Measurements from ENCODE around the gene TMEM161A. TPM values are rescaled to one million over a fixed set of nuclear protein-coding genes. Genes with fewer than 3 reads are reported as not detected.
"Not testable (repeated sequence)": the region's sequence is repeated elsewhere in the genome, so short reads cannot be mapped to it uniquely, and the experiment has no call there.

TMEM161A gene
- total RNA-seq, 1 donor from 2014 or later: 24.7 TPM

DNA sequence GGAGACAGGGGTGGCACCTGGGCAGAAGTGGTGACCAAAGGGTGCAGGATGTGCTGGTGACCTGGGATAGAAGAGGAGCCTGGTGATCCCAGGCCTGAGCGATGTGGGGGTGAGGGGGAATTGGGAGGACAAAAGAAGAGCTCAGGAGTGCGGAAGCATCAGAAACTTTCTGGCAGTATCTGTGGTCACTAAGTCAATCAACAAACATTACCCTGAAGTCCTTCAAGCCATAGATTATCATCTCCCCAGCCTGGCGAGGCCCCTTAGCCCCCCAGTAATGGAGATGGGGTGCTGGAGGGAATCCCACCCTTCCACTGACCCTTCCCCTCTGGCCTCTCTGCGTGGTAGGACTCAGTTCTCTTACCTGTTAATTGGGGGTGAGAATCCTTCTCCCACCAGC is 21.3 kb upstream of the TMEM161A start:
- no peak for ATAC-seq
- DNase-seq: no peak
- intact Hi-C loops (cut with micrococcal nuclease): no loop called here

DNA sequence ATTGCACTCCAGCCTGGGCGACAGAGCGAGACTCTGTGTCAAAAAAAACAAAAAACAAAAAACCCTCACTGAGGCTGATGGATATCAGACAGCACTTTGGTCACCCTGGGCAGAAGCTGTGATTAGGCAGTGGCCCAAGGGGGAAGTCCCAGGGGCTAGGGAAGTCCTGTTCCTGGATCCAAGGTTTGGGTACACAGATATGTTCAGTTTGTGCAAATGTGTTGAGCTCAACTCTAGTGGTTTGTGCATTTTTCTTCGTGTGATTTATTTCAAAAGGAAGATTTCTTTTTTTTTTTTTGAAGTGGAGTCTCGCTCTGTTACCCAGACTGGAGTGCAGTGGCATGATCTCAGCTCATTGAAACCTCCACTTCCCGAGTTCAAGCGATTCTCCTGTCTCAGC is 19.5 kb upstream of the TMEM161A start:
- intact Hi-C loops (cut with micrococcal nuclease): no loop called here
- no peak for DNase-seq
- ATAC-seq: no peak

- no peak for ATAC-seq
- DNase-seq: no peak
- intact Hi-C loops (cut with micrococcal nuclease): no loop called here
Measured at GRCh38 chr19:19155495-19156219, 17.4 kb upstream of the TMEM161A start.

DNA sequence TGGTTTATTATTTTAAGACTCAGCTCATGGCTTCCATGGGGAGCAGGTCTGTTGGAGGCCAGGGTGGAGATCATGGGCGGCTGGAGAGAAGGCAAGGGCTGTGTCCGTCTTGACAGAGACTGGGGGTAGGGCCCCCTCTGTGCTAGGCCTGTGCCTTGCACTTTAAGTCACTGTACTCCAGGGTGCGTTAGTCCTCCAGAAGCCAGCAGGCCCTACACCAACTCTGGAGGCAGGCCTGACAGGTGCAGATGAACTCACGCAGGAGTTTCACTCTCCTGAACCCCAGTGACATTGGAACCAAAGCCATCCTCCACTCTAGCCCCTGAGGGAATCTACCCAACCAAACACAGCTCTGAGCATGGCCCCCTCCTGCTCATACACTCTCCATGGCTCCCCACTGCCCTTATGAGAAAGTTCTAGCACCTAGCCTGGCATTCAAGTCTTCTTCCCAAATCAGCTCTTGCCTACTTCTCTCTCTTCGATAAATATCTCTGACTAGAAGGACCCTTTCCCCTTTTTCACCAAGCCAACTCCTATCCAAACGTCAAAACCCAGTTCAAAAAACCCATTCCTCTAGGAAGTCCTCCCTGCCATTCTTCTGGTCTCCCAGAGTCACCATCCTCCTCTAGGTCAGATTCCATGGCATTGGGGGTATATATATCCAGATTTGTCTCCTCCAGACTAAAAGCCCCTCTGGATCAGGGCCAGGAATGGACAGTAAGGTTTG is 16.7 kb upstream of the TMEM161A start:
- intact Hi-C loops (cut with micrococcal nuclease): no loop called here
- DNase-seq (no peak), ATAC-seq (no peak)

- no peak for DNase-seq
- ATAC-seq: no peak
- intact Hi-C loops (cut with micrococcal nuclease): no loop called here
Measured at GRCh38 chr19:19152668-19153384, 14.5 kb upstream of the TMEM161A start.

GRCh38 chr19:19151418-19151817 is 13.1 kb upstream of the TMEM161A start:
- ATAC-seq (no peak), DNase-seq (no peak)
- intact Hi-C loops (cut with micrococcal nuclease): no loop called here

DNA sequence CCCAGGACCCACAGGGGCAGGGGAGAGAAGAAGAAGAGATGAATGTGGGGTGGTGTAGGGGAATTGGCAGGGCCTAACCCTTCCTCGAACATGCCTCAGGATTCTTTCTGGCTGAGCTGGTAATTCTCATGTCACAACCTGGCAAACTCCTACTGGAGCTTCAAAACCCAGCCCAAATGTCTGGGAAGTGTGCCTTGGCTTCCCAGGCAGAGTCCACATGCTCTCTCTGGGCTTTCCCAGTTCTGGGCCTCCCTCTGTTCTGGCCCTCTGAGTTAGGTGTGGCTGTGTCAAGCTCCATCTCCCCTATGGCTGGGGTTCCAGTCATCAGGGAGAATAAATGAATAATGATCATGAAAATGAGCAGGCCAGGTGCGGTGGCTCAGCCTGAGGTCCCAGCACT is 11.2 kb upstream of the TMEM161A start:
- ATAC-seq (no peak), DNase-seq (no peak)
- intact Hi-C loops (cut with micrococcal nuclease): no loop called here

- DNase-seq; ATAC-seq; intact Hi-C loops (cut with micrococcal nuclease): not testable (repeated sequence)
Measured at GRCh38 chr19:19148504-19148903, 10.2 kb upstream of the TMEM161A start.

- DNase-seq (no peak), ATAC-seq (no peak)
- intact Hi-C loops (cut with micrococcal nuclease): no loop called here
Measured at GRCh38 chr19:19147344-19147743, 9.1 kb upstream of the TMEM161A start.

GRCh38 chr19:19146865-19147264 is 8.6 kb upstream of the TMEM161A start:
- DNase-seq (no peak), ATAC-seq (no peak)
- intact Hi-C loops (cut with micrococcal nuclease): no loop called here

DNA sequence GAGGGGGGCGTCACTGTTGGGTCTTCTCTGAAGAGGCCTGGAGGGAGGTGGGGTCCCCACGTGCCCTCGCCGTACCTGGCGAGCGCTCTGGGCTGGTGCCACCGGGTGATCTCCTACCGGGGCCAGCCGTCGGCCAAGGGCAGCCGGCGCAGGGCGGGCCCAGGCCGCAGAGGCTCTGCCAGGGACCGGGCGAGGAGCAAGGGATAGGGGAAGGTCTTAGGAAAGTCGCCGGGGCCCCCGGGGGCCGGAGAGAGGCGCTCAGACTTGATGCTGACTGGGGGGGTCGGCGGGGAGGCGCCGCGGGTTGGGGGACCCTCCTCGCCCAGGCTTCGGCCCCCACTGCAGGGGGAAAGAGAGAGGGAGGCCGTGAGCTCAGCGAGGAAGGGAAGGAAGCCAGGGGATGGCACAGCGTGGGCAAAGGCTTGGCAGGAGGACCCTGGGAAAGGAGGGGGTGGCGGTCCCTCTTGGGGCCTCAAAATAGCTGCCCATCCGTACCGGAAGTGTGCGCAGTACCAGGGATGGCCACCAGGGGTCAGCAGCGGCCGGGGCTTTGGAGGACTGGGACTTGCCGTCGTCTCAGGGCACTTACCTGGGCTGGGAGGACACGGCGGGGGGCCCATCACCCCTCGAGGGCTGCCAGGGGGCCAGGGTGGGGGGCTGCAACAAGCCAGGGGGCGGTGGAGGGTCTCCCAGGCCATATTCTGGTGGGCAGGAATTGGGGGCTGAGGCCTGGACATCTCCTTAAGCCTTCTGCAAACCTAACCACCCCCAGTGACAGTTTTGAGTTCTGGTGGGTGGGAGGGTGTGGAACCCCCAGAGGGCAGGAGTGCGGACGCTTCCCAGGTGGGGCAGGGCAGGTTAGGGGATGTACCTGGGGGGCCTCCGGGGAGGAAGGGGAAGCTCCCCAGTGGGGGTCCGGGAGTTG is 7.7 kb upstream of the TMEM161A start:
- intact Hi-C loops (cut with micrococcal nuclease): no loop called here
- DNase-seq (peak; percentile 86), ATAC-seq (peak; percentile 79)

GRCh38 chr19:19145281-19145680 is 7.0 kb upstream of the TMEM161A start:
- intact Hi-C loops (cut with micrococcal nuclease): no loop called here
- DNase-seq: no peak
- ATAC-seq: no peak

DNA sequence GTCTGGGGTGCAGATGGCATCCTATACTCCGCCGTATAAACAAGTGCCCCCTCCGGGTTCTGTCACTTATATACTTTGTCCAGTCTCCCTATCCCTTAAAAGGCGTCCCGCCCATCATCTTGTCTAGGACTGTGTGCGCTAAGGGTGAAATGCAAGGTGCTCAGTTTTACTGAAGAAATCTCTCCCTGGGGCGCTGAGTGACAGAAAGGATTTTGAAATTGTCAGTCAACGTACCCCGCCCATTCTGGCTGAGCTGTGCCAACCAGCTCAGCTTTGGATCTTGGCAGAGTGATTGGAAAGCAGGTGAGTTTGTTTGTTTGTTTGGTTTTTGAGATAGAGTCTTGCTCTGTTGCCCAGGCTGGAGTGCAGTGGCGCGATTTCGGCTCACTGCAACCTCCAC is 4.1 kb upstream of the TMEM161A start:
- no peak for DNase-seq
- intact Hi-C loops (cut with micrococcal nuclease): no loop called here
- no peak for ATAC-seq

DNA sequence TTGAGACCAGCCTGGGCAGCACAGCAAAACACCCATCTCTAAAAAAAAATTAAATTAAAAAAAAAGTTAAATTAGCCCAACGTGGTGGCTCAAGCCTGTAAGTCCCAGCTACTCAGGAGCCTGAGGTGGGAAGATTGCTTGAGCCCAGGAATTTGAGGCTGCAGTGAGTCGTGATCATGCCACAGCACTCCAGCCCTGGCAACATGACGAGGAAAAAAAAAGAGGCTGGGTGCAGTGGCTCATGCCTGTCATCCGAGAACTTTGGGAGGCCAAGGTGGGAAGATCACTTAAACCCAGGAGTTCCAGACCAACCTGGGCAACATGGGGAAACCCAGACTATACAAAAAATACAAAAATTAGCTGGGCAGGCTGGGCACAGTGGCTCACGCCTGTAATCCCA is 2.2 kb upstream of the TMEM161A start:
- ATAC-seq: no peak
- no peak for DNase-seq
- intact Hi-C loops (cut with micrococcal nuclease): no loop called here

GRCh38 chr19:19139876-19140229 is 1.6 kb upstream of the TMEM161A start:
- intact Hi-C loops (cut with micrococcal nuclease): loop anchor here (5.0 kb wide), 1 partner anchor 88 kb away; no protein-coding TSS in a partner anchor
- no peak for DNase-seq
- ATAC-seq: no peak

DNA sequence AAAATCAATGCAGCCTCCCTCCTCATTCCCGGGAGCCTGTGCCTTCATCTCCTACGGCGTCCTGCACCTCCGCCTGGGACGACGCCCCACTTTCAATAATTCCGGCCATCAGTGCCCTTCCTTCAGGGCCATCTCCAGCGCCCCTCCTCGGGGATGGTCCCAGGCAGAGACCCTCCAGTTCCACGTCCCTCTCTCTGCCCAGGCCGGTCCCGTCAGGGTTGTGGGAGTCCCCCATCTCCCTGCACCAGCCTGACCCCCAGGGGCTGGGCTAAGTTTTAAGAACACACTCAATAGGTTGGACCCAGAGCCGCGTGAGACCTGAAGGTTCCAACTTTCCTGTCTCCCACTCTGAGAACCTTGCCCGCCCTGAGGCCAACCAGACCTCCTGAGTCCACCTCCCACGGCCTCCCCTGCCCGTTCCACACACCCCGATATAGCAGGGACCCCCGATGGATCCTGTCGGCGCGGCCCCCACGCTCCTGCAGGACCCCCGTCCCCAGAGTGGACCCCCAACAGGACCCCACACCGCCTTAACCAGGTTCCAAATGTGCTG is 646 bp downstream of the TMEM161A start:
- intact Hi-C loops (cut with micrococcal nuclease): loop anchor here (5.0 kb wide), 1 partner anchor 85 kb away; no protein-coding TSS in a partner anchor
- DNase-seq (no peak), ATAC-seq (peak; percentile 12)

GRCh38 chr19:19135713-19136112 is 2.6 kb downstream of the TMEM161A start:
- not testable (repeated sequence) for ATAC-seq, DNase-seq
- intact Hi-C loops (cut with micrococcal nuclease): loop anchor here (5.0 kb wide), 1 partner anchor 83 kb away; no protein-coding TSS in a partner anchor

DNA sequence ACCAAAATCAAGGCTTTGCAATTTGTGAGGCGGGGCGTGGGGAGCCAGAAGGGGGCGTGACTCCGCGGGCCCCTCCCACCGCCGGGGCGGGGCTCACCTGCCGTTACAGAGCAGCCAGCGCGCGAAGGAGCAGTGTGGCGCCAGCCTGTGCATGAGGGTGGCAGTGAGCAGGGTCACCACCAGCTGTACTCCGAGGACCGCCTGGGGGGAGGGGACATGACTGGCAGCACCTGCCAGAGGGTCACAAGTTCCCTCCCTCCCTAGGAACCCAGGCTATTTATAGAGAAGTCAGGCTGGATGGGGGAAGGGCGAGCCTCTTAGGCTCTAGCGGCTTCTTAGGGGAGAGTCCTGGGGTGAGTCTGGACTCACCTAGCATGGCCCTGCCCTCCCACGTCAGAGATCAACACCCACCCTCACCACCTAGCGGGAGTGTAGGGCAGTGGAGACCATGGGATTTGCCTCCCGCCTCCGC is 3.6 kb downstream of the TMEM161A start:
- peak; percentile 86 for ATAC-seq
- peak; percentile 91 for DNase-seq
- intact Hi-C loops (cut with micrococcal nuclease): loop anchor here (5.0 kb wide), 1 partner anchor 82 kb away; no protein-coding TSS in a partner anchor

DNA sequence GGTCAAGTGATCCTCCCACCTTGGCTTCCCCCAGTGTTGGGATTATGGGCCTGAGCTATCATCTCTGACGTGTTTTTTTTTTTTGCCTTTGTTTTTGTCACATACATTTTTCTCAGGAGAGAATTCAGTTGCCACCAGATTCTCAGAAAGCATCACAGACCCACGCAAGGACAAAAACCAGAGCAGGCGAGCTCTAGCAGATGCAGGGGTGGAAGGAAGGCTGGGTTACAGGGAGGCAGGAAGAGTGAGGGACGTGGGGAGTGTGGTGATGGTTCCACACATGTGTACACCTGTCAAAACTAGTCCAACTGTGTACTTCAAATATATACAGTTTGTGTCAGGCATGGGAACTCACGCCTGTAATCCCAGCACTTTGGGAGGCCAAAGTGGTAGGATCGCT is 4.3 kb downstream of the TMEM161A start:
- intact Hi-C loops (cut with micrococcal nuclease): no loop called here
- DNase-seq (no peak), ATAC-seq (no peak)

Measured in left ventricle myocardium superior (tissue), 1 donor.